Hematopoietic multipotent progenitor cell treated with erythropoietin and hydrocortisone succinate and interleukin-3 and kit ligand, for 8 days (in vitro differentiated cells): ENCODE data around the gene CCDC81.

ENCODE experiments used
- DNase-seq: peaks from one replicate; pipeline ENCODE4 v3.0.0-alpha.2; 2015

The CCDC81 gene

GRCh38 chr11:86469491-86470388, 95.1 kb downstream of the CCDC81 start:
- no peak for DNase-seq
